NCI-H446 (cell line): ENCODE results near the gene CSPG4.

Experiments used
- DNase-seq, 2 experiments: peaks; one replicate each; lab custom pipeline; 2025; lab: John Stamatoyannopoulos, UW

The CSPG4 gene

GRCh38 chr15:75625542-75626347 is 86.9 kb downstream of the CSPG4 start, which contains the start of gene SNUPN:
Gene SNUPN (minus strand): TSS chr15:75625725. CDS start chr15:75621051, 4,674 bp downstream.
- peak; percentile 75 to 90 for DNase-seq
